NCI-H2081 (cell line): Measurements from ENCODE around the gene FBLN7.
A peak's percentile ranks its signal among the peaks of the same experiment; 100 is the strongest.
"Not testable (repeated sequence)": the region's sequence is repeated elsewhere in the genome, so short reads cannot be mapped to it uniquely, and the experiment has no call there.

Experiments used
- DNase-seq, 2 experiments: peaks; one replicate each; lab custom pipeline; 2025; lab: John Stamatoyannopoulos, UW

Gene FBLN7

DNA sequence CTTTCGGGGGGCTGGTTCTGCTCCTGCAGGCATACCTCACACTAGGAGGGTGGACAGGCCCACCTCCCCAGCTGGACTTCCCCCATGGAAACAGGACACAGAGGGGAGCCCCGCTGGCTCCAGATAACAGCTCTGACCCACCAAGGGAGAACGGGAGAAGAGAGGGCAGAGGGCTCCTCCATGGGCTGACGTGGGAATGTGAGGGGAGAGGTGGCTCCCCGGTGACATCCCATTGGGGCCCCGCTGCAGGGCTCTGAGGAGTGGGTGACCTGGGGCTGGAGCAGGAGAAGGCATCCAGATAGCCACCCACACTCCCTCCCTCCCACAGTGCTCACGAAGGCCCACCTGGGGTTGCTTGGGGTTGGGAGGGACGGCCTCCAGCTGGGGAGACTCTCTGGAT lies 45.9 kb downstream of the FBLN7 start:
- no peak for DNase-seq

DNA sequence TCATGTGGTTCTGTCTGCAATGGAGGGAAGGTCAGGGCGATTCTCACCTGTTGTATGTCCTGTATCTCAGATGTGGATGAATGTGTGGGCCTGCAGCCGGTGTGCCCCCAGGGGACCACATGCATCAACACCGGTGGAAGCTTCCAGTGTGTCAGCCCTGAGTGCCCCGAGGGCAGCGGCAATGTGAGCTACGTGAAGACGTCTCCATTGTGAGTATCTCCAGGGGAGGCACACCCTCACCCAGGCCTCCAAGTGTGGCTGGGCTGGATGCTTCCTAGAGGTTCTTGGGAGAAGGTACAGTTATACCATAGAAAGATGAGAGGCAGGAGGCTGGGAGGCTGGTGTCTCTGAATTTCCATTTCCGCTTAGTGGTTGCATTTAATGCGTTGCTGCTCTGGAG lies 46.9 kb downstream of the FBLN7 start:
- no peak for DNase-seq

DNA sequence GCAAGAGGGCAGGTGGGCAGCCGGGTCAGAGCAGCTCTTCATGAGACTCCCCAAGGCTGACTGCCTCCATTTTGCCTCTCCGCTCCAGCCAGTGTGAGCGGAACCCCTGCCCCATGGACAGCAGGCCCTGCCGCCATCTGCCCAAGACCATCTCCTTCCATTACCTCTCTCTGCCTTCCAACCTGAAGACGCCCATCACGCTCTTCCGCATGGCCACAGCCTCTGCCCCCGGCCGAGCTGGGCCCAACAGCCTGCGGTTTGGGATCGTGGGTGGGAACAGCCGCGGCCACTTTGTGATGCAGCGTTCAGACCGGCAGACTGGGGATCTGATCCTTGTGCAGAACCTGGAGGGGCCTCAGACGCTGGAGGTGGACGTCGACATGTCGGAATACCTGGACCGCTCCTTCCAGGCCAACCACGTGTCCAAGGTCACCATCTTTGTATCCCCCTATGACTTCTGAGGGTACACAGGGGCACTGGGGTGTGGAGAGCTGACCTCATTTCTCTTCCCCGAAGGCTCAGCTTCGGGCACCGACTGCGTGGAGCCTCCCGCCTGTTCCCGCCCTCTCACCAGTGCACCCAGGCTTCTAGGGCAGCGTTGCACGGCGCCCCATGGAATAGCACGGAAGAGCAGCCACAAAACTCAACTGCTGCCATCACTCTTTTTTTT lies 49.0 kb downstream of the FBLN7 start:
- DNase-seq = no peak

DNA sequence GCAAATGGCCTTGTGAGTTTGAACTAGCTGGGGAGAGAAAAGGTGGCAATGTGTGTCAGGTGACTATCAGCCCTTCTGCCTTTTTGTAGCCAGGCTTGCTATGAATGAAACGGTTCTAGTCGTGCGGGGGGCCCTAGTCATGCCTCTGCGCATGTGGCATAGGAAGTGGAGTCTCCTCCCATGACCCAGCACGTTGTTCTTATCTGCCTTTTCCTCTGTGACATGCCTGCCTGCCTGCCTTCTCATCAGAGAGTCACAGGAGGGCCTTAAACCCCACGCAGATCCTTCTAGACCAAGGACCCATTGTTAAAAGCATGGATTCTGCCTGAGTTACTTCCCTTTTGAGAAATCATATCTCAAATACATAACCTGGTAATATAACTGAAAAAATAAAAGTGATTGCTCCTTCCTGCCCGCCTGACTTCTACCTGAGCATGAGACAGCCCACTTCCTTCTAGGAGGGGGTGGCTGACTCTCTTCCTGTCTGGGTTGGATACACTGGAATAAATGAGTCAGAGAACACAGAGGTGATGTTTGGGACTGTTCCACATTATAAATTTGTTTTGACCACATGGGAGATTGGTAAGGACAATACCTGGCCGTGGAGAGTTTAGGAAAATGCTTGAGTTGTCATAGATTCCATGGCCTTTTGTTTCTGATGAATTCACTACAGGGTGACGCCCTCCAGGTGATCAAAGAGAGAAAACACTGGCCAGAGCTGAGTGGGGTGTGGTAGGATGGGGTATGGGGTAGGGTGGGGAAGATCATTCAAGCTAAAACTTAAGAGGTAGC lies 49.8 kb downstream of the FBLN7 start:
- DNase-seq = no peak

DNA sequence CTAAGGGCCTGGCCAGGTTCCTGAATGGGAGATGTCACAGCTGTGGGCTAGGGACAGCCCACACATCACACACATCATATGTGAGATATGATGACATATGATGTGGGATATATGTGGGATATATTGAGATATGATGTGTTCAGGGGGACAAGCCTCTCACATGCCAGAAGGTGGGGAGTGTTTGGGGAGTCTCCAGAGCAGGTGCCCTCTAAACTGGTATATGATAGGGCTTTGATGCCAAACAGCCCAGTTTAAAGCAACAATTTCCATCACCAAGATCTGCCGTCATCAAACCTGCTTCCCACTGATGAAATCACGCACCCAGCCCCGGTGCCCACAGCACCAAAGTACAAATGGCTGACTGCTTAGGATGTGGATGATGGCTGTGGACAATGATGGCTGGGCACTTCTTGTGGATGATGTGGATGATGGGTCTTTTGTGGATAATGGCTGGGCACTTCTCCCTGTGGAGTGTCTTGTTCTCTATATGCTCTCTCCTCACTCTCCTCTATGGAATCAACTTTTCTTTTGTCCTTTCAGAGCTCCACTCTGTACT lies 50.9 kb downstream of the FBLN7 start:
- DNase-seq = no peak

DNA sequence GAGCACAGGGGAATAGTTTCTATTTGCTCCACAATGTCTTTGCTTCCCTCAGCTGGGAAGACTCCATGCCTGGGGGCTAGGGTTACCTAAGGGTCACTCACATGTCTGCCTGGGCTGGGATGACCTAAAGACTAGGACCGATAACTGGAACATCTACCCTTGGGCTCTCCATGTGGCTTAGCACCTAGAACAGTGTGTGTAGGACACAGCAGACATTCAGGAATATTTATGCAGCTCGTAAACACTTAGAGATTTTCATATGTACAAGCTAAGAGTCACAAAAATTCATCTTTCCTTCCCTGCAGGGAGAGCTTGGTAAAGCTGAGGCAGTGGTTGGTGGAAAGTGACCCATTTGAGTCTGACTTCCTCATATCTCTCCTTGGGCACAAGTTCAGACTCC lies 55.8 kb downstream of the FBLN7 start:
- DNase-seq = no peak

DNA sequence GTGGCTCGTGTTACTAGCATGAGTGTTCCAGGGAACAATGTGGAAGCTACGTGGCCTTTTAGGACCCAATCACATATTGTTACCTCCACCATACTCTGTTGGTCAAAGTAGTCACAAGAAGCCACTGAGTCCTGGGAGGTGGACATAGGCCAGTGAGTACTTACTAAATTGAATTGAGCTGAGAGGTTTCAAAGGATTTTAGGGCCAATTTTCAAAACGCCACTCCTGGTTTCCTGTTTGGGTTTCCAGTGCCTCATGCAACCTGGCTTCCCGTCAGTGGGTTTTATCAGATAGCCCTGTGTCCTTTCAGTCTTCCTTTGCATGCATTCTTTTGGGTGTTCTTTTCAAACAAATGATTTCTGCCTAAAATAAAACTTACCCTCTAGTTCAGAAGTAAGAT lies 56.3 kb downstream of the FBLN7 start:
- no peak for DNase-seq

DNA sequence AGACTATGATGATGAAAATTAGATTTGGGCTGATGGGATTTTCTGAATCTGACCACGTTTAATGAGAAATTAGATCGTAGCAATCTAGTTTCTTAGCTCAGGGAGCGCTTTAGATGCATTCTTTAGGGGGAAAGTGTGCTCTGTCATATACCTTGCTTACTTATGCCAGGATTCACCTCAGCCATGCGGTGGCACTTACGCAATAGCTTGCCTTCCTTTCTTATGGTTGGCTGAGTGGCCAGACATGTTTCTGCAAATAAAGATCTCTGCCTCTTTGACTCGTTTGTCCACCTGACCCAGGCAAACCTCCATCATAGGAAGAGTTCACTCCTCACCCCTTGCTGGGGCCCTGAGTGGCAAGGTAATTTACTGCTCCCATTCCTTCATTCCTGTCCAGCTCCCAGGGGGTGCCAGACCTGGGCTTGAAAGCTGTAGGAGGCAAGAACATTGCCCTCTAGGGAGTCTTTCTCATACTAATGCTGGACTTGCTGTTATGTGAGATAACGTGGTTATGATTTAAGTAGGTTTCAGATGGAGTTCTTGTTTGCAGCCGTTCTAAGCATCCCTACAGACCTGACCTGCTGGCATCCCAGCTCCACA lies 57.1 kb downstream of the FBLN7 start:
- no peak for DNase-seq

DNA sequence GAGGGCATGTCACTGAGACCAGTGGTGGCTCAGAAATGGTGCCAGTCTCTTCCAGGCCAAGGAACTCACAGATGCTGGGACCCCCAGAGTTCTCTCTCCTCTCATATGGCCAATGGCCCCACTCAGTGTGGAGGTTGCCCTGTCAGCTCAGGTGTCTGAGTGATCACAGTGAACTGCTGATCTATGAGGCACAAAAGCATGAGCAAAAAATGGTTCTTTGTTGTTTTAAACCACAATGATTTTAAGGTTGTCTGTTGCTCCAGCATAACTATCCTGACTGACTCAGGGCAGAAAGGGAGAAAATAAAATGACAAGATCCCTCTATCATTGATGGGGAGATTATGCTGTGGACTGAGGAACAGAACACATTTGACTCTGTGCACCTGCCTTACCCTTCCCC lies 57.8 kb downstream of the FBLN7 start:
- DNase-seq = no peak

DNA sequence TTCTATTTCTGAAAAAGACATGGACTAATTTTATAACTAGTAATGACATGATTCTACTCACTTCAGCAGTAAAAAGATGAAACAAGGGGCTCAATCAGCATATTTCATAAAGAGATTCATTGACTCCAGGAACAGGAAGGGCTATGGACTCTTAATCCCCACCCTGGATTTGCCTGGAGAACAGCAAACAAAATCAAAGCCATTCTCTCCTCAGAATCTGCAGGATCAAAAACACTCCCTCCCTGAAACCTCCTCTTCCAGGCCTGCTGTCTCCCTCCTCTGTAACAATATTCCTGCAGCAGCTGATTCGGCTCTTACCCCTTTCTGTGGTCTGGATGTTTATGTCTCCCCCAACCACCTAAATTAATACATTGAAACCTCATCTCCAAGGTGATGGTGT lies 59.7 kb downstream of the FBLN7 start:
- DNase-seq = no peak

DNA sequence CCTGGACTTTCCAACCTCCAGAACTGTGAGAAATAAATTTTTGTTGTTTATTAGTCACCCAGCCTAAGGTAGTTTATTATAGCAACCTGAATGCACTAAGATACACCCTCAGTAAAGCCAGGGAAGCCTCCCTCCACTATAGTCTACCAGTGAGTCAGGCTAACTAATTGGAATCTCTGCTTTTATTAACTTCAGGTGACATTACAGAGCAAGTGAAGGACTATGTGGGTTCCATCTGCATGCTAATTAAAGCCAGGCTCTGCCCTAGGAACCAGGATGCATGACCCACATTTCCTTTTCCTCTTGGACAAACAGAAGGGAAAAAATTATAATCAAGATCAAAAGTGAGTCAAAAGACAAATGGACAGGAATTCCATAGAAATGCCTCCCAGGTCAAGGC lies 60.6 kb downstream of the FBLN7 start:
- DNase-seq = no peak

DNA sequence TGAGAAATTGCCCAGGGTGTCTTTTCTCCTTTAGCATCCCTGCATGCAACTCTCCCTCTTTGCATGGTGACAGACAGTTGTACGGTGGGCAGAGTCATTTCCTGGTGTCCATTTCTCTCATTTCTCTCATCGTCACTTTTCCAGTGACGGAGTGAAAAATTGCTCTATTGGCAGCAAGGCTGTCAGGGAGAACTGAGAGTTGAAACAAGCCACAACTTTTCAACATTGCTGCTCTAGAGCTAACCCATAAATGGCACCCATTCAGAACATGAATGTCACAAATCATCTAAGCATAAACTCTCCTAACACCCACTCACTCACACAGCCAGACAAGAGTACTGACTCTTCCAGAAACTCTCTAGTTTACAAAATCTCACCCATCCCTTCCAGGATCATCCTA lies 61.0 kb downstream of the FBLN7 start:
- no peak for DNase-seq

DNA sequence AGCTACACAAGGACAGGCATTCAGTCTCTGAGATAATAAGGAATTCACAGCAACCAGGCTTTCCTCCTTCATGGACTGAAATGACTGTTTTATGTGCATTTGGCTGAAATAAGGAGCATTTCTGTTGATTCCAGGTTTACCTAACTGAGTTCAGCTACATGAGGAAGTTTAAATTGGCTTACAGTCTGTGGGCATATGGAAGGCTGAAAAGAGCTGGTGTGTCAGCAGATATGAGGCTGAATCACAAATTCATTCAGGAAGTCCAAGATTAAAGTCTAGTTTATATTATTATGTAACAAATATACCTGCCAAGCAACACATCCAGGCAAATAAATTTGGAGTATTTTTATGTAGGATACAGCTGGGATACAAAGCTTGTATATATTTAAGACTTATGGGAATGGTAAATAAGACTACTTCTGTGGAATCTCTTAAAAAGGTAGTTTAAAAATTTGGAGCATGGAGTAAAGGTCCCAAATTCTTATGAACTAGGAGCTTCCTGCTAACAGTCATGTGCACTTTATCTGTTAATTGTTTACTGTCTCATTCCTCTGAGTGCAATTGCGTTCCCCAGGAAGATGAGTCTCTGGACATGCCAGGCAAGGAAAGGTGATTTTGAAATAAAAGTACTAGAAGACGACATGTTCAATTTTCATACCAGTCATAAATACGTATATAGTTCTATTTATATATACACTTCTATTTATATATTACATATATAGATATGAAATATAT lies 63.7 kb downstream of the FBLN7 start:
- no peak for DNase-seq

DNA sequence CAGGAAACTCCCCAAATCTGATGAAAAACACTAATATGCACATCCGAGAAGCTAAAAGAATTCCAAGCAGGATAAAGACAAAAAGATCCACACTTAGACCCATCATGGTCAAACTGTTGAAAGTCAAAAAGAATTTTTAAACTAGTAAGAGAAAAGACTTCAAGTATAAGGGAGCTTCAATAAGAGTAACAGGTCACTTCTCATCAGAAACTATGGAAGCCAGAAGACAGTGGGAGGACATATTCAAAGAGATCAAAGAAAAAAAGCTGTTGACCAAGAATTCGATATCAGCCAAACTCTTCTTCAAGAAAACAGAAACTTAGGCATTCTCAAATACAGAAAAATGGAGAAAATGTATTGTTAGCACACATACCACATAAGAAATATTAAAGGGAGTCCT lies 66.2 kb downstream of the FBLN7 start:
- peak in 1 of 2 experiments; percentile 3 for DNase-seq

DNA sequence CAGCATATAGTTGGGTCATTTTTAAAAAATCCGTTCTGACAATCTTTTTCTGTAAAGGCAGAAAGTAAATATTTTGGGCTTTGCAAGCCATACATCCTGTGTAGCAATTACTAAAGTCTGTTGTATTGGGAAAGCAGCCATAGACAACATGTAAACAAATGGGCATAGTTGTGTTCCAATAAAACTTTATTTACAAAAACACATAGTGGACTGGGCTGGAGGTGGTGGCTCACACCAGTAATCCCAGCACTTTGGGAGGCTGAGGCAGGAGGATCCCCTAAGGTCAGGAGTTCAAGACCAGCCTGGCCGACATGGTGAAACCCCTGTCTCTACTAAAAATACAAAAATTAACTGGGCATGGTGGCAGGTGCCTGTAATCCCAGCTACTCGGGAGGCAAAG lies 69.7 kb downstream of the FBLN7 start:
- DNase-seq = not testable (repeated sequence)

DNA sequence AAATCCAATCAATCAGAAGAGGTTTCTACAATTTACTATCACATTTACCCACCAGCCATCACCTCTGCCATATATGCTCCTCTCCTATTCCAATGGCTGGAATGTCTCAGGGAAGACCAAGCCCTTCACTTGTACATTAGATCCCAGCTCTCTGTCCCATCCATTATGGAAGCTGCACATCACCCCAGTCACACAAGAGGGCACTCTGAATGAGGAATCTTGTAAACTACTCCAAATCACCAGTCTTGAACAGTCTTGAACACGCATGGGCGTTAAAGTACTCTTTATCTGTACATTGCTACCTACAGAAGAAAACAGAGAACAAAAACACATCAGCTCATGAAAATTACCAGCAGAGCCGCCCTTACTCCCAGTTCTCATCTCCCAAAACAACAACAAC lies 78.0 kb downstream of the FBLN7 start:
- no peak for DNase-seq

DNA sequence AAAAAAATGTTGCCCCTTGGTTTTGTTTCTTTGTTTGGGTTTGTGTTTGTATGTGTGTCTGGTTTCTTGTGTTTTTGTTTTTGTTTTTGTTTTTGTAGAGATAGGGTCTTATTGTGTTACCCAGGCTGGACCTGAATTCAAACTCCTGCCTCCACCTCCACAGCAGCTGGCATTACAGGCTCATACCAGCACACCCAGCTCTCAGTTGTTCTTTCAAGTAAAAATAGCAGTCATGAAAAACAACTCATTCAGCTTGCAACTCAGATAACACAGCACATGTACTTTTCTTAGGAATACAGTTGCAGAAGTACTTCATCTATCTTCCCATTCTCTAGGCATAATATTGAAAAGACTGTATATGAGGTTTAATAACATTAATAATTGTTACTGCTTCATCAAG lies 79.7 kb downstream of the FBLN7 start:
- no peak for DNase-seq

DNA sequence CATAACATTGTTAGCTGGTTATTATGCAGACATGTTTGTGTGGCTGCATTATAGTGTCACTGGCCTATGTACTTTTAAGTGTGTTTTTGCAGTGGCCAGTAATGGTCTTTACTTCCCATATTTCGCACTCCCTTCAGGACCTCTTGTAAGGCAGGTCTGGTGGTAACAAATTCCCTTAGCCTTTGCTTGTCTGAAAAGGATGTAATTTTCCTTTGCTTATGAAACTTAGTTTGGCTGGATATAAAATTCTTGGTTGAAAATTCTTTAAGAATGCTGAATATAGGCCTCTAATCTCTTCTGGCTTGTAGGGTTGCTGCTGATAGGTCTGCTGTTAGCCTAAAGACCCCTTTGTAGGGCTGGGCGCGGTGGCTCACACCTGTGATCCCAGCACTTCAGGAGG lies 82.0 kb downstream of the FBLN7 start:
- no peak for DNase-seq

DNA sequence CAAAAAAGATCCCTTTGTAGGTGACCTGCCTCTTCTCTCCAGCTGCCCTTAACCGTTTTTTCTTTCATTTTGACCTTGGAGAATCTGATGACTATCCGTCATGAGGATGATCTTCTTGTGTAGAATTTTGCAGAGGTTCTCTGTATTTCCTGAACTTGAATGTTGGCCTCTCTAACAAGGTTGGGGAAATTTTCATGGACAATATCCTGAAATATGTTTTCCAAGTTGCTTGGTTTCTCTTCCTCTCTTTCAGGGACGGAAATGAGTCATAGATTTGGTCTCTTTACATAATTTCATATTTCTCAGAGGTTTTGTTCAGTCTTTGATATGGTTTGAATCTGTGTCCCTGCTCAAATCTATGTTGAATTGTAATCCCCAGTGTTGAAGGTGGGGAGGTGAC lies 82.6 kb downstream of the FBLN7 start:
- DNase-seq = no peak

DNA sequence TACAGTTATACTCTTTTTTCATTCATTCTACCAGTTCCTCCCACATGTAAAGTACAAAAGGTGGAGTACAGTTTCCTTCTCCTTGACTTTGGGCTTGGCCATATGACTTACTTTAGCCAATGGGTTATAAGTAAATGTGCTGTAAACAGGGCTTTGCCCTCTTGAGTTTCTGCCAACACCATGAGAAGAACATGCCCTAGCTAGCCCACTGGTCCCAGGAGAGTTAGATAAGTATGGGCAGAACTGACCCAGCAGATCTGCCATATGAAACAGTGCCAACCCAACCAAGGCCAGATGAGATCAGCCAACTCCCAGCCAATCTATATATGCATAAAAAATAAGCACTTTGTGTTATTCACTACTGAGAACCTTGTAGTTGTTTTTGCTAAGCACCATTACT lies 91.2 kb downstream of the FBLN7 start:
- DNase-seq = peak in 1 of 2 experiments; percentile 4

DNA sequence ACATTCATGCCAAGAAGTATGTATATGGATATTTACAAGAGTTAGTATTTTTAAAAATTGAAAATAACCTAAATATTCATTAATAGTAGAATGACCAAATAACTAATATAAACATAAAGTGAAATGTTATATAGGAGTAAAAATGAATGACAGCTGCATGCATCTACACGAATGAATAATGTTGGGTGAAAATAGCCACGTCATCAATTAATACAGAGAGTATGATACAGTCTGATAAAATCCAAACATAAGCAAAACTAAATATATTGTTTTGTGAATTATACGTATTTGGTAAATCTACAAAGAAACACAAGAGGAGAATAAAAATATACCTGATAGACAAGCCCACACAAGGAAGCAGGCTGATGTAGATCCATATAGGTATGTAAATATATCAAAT lies 92.2 kb downstream of the FBLN7 start:
- DNase-seq = no peak
